Measurements from ENCODE around the gene PTF1A.

PTF1A gene

DNA sequence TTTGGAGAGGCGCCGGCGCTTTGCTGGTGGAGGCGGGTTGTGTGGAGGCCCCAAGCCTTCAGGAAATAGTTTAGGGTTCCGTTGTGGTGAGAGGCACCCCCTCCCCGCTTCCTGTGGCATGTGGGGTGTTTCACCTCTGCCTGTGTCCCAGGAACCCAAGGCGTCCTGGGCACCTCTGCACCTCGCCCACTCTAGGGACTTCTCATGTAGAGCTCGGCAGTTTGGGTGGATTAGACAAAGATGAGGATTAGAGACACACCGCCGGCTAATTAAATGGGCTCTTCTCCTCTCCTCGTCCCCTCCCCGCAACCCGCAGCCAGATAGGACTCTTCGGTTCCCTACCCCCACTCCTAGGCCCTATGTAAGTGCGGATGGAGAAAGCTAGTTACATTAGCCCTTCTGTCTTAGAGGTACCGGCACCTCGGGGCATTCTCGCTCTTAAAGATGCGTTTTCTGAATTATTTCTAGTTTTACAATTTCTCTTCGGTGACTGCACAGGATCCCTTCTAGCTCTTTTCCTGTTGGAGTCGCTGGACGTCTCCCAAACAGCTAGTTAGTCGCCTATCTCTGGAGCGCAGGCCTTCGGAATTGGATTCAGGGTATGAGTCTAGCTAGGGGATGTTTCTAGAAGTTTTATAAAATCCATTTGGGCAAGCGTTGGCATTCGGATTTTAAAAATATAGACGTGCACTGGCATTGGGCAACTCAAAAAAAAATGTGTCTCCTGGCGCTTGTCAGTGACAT lies 7.8 kb downstream of the PTF1A start:
- Histone ChIP-seq H3K27me3 (replicated peaks; ENCODE audit: insufficient read depth, low read length) (no peaks in the 10 kb centered on the region), H3K4me3 (ENCODE audit: low read length) (no peak overlapping the region), H3K4me1 (ENCODE audit: low read length) (no peaks in the 10 kb centered on the region), H3K9ac (ENCODE audit: low read length) (no peak overlapping the region), H3F3A (ENCODE audit: insufficient read depth, low read length) (no peaks in the 10 kb centered on the region), H4K20me1 (ENCODE audit: insufficient read depth, low read length) (no peaks in the 10 kb centered on the region), H3K9me3 (replicated peaks; ENCODE audit: insufficient read depth, low read length) (no peaks in the 10 kb centered on the region), H3K36me3 (replicated peaks; ENCODE audit: insufficient read depth, low read length) (no peaks in the 10 kb centered on the region), H3K79me2 (ENCODE audit: low read length) (no peaks in the 10 kb centered on the region), H3K27ac (ENCODE audit: low read length) (no peak overlapping the region), H3K9me2 (replicated peaks; ENCODE audit: insufficient read depth, low read length) (no peaks in the 10 kb centered on the region), H3K4me2 (ENCODE audit: low read depth, low read length) (no peak overlapping the region), H2AFZ (ENCODE audit: low read length) (no peak overlapping the region)
- TF ChIP-seq, protein P1, sequence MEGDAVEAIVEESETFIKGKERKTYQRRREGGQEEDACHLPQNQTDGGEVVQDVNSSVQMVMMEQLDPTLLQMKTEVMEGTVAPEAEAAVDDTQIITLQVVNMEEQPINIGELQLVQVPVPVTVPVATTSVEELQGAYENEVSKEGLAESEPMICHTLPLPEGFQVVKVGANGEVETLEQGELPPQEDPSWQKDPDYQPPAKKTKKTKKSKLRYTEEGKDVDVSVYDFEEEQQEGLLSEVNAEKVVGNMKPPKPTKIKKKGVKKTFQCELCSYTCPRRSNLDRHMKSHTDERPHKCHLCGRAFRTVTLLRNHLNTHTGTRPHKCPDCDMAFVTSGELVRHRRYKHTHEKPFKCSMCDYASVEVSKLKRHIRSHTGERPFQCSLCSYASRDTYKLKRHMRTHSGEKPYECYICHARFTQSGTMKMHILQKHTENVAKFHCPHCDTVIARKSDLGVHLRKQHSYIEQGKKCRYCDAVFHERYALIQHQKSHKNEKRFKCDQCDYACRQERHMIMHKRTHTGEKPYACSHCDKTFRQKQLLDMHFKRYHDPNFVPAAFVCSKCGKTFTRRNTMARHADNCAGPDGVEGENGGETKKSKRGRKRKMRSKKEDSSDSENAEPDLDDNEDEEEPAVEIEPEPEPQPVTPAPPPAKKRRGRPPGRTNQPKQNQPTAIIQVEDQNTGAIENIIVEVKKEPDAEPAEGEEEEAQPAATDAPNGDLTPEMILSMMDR (IDR thresholded peaks at IDR 0.05; ENCODE audit: low read length): no peak
- TF ChIP-seq EZH2 (optimal IDR thresholded peaks at IDR 0.05; ENCODE audit: low read depth, low read length) (no peak), EZH2phosphoT487 (IDR thresholded peaks at IDR 0.05; ENCODE audit: low read length) (no peak)
- DNase-seq: no peak

DNA sequence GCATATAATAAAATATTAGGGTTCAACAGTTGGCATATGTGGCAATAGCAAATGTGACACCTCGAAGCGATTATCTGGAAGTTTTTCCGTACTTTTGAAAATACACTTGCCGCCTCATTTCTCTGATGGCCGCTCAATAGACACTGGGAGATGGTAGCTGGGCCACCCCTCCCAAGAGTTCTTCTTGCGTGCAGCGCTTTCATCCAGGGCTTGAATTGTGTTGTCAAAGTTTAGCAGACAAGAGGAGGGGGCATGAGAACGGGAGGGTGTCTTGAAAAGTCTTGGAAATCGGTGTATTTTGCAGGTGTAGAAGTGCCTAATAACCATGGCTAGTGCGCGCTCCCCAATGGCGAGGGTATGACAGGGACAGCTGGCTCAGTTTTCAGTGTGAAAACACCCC lies 8.5 kb downstream of the PTF1A start:
- Histone ChIP-seq H3K4me1 (ENCODE audit: low read length) (no peaks in the 10 kb centered on the region), H3K9me2 (replicated peaks; ENCODE audit: insufficient read depth, low read length) (no peaks in the 10 kb centered on the region), H3F3A (ENCODE audit: insufficient read depth, low read length) (no peaks in the 10 kb centered on the region), H3K9me3 (replicated peaks; ENCODE audit: insufficient read depth, low read length) (no peaks in the 10 kb centered on the region), H4K20me1 (ENCODE audit: insufficient read depth, low read length) (no peaks in the 10 kb centered on the region), H2AFZ (ENCODE audit: low read length) (no peak overlapping the region), H3K27ac (ENCODE audit: low read length) (no peak overlapping the region), H3K36me3 (replicated peaks; ENCODE audit: insufficient read depth, low read length) (no peaks in the 10 kb centered on the region), H3K9ac (ENCODE audit: low read length) (no peak overlapping the region), H3K79me2 (ENCODE audit: low read length) (no peaks in the 10 kb centered on the region), H3K4me2 (ENCODE audit: low read depth, low read length) (no peak overlapping the region), H3K4me3 (ENCODE audit: low read length) (no peak overlapping the region), H3K27me3 (replicated peaks; ENCODE audit: insufficient read depth, low read length) (no peaks in the 10 kb centered on the region)
- DNase-seq: no peak
- no peak for TF ChIP-seq EZH2phosphoT487 (IDR thresholded peaks at IDR 0.05; ENCODE audit: low read length)
- no peak for TF ChIP-seq EZH2 (optimal IDR thresholded peaks at IDR 0.05; ENCODE audit: low read depth, low read length)
- TF ChIP-seq, protein P1 (IDR thresholded peaks at IDR 0.05; ENCODE audit: low read length): no peak

DNA sequence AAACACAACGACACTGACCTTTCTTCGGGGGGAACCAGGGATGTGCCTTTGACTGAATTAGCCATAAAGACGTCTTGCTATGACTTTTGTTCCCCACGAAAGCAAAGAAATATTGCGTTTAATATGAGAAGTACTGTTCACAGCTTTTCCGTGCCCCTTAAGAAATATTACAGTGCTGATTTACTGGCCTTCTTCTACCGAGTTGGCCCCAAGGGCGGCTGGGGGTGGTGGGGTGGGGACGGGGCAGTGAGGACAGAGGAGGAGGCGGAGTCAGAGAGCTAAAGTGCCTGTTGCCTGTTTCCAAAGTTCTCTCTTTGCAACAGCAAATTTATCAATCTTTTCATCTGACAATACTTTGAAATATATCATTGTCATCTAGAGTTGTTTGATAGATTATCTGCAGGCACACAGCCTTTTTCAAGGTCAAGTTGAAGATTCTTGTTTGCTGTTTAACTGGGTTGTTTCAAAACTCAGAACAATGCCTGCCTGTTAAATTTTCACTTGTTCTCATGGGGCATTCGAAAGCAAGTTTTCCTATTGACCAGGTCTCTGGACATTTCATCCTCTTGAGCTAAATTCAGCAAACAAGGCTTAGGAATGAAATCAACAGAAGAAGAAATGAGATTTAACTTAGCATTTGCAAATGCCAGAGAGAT lies 9.0 kb downstream of the PTF1A start:
- Histone ChIP-seq H3K79me2 (ENCODE audit: low read length) (no peaks in the 10 kb centered on the region), H3K4me2 (ENCODE audit: low read depth, low read length) (no peak overlapping the region), H4K20me1 (ENCODE audit: insufficient read depth, low read length) (no peaks in the 10 kb centered on the region), H3F3A (ENCODE audit: insufficient read depth, low read length) (no peaks in the 10 kb centered on the region), H3K36me3 (replicated peaks; ENCODE audit: insufficient read depth, low read length) (no peaks in the 10 kb centered on the region), H3K27ac (ENCODE audit: low read length) (no peak overlapping the region), H3K27me3 (replicated peaks; ENCODE audit: insufficient read depth, low read length) (no peaks in the 10 kb centered on the region), H3K9me2 (replicated peaks; ENCODE audit: insufficient read depth, low read length) (no peaks in the 10 kb centered on the region), H2AFZ (ENCODE audit: low read length) (no peak overlapping the region), H3K4me1 (ENCODE audit: low read length) (no peaks in the 10 kb centered on the region), H3K9me3 (replicated peaks; ENCODE audit: insufficient read depth, low read length) (no peaks in the 10 kb centered on the region), H3K4me3 (ENCODE audit: low read length) (no peak overlapping the region), H3K9ac (ENCODE audit: low read length) (no peak overlapping the region)
- TF ChIP-seq, protein P1 (IDR thresholded peaks at IDR 0.05; ENCODE audit: low read length): no peak
- TF ChIP-seq EZH2 (optimal IDR thresholded peaks at IDR 0.05; ENCODE audit: low read depth, low read length) (no peak), EZH2phosphoT487 (IDR thresholded peaks at IDR 0.05; ENCODE audit: low read length) (no peak)
- DNase-seq: no peak

Data from MM.1S (cell line).